Measurements from ENCODE around the gene SLC22A2.

DNA sequence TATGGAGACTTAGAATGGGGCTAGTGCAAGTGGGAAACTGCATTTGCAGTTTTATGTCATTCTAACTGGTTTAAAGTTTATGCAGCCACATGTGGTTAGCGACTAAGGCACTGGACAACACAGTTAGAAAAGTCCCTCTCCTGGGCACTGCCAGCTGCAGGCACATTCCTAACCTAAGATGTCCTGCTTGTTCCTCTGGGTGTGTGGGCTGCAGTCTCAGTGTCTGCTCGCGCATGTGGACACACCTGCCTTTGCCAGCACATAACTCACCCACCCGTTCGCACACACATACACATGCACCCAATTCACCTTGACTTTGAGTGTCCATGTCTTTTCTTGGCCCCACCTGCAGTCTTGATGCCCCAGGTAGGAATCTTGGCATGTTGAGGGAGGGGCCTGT lies 18.5 kb upstream of the SLC22A2 start:
- TF ChIP-seq EZH2 (IDR thresholded peaks at IDR 0.05; ENCODE audit: low read length), result no peak
- TF ChIP-seq, protein P1, sequence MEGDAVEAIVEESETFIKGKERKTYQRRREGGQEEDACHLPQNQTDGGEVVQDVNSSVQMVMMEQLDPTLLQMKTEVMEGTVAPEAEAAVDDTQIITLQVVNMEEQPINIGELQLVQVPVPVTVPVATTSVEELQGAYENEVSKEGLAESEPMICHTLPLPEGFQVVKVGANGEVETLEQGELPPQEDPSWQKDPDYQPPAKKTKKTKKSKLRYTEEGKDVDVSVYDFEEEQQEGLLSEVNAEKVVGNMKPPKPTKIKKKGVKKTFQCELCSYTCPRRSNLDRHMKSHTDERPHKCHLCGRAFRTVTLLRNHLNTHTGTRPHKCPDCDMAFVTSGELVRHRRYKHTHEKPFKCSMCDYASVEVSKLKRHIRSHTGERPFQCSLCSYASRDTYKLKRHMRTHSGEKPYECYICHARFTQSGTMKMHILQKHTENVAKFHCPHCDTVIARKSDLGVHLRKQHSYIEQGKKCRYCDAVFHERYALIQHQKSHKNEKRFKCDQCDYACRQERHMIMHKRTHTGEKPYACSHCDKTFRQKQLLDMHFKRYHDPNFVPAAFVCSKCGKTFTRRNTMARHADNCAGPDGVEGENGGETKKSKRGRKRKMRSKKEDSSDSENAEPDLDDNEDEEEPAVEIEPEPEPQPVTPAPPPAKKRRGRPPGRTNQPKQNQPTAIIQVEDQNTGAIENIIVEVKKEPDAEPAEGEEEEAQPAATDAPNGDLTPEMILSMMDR (optimal IDR thresholded peaks at IDR 0.05 in 1 of 3, IDR thresholded peaks at IDR 0.05 in 1 of 3, conservative IDR thresholded peaks at IDR 0.05 in 1 of 3; ENCODE audit: extremely low read depth in 1 of 3, insufficient read depth in 2 of 3, low read length in 3 of 3), result no peak

All from keratinocyte (primary cell).